Cardiac muscle cell (in vitro differentiated cells and primary cell): ENCODE results near the gene EML4. TPM values are rescaled to one million over a fixed set of nuclear protein-coding genes. Genes with fewer than 3 reads are reported as not detected.

Experiments used
- DNase-seq, 2 donors: peaks; one replicate each; pipeline versions ENCODE4 v3.0.0 to v3.0.0-alpha.2; 2010 to 2017; ENCODE audit warnings: low read depth in 1 of 2, low spot score in 1 of 2
- H3K27ac ChIP-seq: fragments of 200-600 bp; sonication (generic); 2 replicates; pipeline ENCODE4 v1.5.1; 2016
- H3K27me3 ChIP-seq: fragments of 200-600 bp; sonication (generic); 2 replicates; pipeline ENCODE4 v1.6.0; 2016; ENCODE audit warnings: control low read depth
- H3K36me3 ChIP-seq: fragments of 200-600 bp; sonication (generic); 2 replicates; pipeline ENCODE4 v1.5.1; 2016; ENCODE audit warnings: control low read depth
- H3K4me1 ChIP-seq: fragments of 200-600 bp; sonication (generic); 2 replicates; pipeline ENCODE4 v1.8.1; 2017; ENCODE audit warnings: low read depth, mild to moderate bottlenecking, mixed run types
- H3K4me3 ChIP-seq: fragments of 200-600 bp; sonication (generic); 2 replicates; pipeline ENCODE4 v1.5.1; 2016; ENCODE audit warnings: mild to moderate bottlenecking
- H3K9me3 ChIP-seq: fragments of 200-600 bp; sonication (generic); 2 replicates; pipeline ENCODE4 v1.5.1; 2017; ENCODE audit warnings: low read depth, mild to moderate bottlenecking, control low read depth
- polyA plus RNA-seq: library from polyadenylated mRNA; unstranded; fragments of >200 nt; fragmentation: Nextera tagmentation; extraction: Ambion mirVana; gene quantifications from 2 replicates; pipeline ENCODE4 v1.2.1, GENCODE V29; 2016
- total RNA-seq: library from RNA; depleted of rRNA; stranded (reverse); fragments of >200 nt; gene quantifications from 2 replicates; pipeline ENCODE4 v1.2.3, GENCODE V29; 2016
- TF ChIP-seq, protein P1 (sequence below): IDR thresholded peaks from 2 replicates; pipeline ENCODE4 v1.5.1; 2012; ENCODE audit warnings: low read depth, mild to moderate bottlenecking, low read length

Gene EML4
- total and polyA plus RNA-seq, 2 experiments from 2014 or later = 46.6 to 56.2 TPM

DNA sequence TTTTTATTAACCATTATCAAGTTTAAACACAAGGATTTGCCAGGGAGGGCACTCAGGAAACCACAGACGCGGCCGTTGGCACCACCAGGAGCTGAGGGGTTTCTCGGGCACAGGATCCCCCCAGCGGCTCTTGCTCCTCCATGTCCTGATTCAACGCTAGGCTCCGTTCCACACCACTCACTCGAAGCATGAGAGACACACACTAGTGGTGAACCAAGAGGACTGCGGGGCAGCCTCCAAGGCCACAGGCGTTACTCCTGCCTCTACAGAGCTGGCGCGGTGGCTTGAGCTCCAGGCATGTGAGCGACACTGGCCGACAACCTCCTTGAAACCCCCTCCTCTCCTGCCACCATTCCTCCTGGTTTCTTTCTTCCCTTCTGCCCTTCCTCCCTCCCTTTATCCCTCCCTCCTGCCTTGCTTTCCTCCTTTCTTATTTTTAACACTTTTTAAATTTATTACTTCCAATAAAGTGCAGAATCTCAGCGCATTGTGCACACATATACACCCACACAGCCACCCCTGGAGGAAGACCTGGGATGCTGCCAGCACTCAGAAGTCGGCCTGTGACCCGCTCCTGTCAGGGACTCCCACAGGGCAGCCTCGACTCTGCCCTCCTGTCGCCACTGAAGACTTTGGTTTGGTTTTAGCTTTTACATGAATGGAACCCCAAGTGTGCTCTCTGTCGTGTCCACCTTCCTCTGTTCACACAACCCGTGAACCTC is 170.2 kb downstream of the EML4 start:
- no peak for DNase-seq

DNA sequence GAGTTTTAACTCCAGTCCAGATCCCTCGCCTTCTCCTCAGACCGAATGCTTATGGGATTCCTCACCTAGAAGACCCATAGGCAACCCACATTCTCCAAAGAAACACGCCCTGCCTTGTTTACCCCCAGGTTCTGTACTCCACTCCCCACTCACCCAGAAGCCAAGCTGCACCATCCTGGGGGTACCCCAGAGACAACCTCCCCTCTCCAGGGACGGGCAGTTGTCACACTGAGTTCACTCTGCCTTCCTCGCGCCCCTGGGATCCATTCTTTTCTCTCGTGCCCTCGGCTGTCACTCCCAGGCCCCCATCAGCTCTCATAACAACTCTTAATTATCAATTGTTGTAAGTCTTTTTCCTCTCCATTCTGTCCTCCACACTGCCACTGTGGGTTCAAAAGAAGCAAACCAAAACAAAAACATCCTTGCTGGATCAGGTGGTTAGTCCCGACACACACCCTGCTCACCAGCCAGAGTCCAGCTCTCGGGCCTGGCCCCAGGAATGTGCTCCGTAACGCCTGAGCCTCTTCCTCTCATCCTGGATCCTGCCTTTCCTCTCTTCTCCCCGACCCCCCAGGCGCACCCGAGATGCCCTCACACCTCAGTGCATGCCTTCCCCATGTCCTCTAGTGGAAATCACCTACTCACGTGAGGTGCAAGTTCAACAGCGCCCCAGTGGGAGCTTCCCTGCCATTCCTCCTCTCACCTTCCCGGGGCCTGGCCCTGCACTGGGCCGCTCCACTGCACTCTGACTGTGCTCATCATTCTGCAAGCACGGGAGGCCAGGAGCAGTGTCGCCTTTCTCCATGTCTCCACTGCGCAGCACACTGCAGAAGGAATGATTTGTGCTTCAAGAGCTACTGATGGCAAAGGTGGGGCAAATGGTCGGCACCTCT is 171.1 kb downstream of the EML4 start:
- H3K4me3 ChIP-seq = no peak overlapping the region

More for the DNA sequence above, 170.2 kb downstream of the EML4 start:
- H3K27ac ChIP-seq = no peak overlapping the region
- H3K9me3 ChIP-seq = no peaks in the 10 kb centered on the region
- H3K27me3 ChIP-seq = no peaks in the 10 kb centered on the region
- TF ChIP-seq, protein P1, sequence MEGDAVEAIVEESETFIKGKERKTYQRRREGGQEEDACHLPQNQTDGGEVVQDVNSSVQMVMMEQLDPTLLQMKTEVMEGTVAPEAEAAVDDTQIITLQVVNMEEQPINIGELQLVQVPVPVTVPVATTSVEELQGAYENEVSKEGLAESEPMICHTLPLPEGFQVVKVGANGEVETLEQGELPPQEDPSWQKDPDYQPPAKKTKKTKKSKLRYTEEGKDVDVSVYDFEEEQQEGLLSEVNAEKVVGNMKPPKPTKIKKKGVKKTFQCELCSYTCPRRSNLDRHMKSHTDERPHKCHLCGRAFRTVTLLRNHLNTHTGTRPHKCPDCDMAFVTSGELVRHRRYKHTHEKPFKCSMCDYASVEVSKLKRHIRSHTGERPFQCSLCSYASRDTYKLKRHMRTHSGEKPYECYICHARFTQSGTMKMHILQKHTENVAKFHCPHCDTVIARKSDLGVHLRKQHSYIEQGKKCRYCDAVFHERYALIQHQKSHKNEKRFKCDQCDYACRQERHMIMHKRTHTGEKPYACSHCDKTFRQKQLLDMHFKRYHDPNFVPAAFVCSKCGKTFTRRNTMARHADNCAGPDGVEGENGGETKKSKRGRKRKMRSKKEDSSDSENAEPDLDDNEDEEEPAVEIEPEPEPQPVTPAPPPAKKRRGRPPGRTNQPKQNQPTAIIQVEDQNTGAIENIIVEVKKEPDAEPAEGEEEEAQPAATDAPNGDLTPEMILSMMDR = no peak
- peaks cover 6% of the 10 kb centered on the region for H3K36me3 ChIP-seq
- no peak overlapping the region for H3K4me3 ChIP-seq
- H3K4me1 ChIP-seq = peaks cover 9% of the 10 kb centered on the region

DNA sequence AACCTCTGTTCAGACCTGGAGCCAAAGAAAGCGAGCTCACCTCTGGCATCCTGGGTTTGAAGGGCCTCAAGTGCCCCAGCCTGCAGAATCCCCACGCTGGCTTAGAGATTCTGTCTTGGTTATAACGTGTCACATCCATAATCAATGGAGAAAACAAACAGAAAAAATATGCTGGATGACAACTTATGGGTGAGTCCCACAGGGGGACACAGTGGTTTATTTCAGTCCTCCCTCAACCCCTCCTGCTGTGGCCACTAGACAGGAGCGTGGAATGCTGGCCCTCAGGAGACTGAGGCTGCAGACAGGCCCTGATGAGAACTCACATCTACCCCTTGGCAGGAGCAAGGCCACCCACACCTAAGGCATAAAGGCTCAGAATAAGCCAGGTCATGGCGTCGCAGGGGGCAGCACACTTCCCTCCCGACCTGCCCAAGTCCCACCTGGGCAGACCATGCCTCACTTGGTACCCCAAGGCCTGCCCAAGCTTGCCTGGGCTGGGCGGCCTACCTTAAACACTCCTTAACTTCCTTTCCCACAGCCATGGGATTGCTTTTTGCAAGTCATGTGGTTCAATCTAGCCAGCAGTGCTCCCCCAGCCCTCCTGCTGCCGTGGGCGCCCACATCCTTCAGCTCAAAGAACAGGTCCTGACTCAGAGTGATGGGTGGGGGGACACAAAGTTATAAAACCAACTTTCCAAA is 171.9 kb downstream of the EML4 start:
- H3K36me3 ChIP-seq = no peaks in the 10 kb centered on the region
- peaks cover 9% of the 10 kb centered on the region for H3K4me1 ChIP-seq
- no peaks in the 10 kb centered on the region for H3K9me3 ChIP-seq
- TF ChIP-seq, protein P1 = no peak
- no peak overlapping the region for H3K27ac ChIP-seq
- no peaks in the 10 kb centered on the region for H3K27me3 ChIP-seq
- H3K4me3 ChIP-seq = no peak overlapping the region
- DNase-seq = no peak

More for the DNA sequence above, 171.1 kb downstream of the EML4 start:
- TF ChIP-seq, protein P1 = no peak
- Histone ChIP-seq H3K9me3 (no peaks in the 10 kb centered on the region), H3K36me3 (no peaks in the 10 kb centered on the region), H3K4me1 (peaks cover 9% of the 10 kb centered on the region), H3K27ac (no peak overlapping the region), H3K27me3 (no peaks in the 10 kb centered on the region)
- DNase-seq = no peak

GRCh38 chr2:42342061-42342794 is 173.1 kb downstream of the EML4 start:
- peak overlapping the region; percentile 37 for H3K27ac ChIP-seq
- TF ChIP-seq, protein P1 = no peak

GRCh38 chr2:42342795-42343241 is 173.7 kb downstream of the EML4 start:
- H3K36me3 ChIP-seq = no peaks in the 10 kb centered on the region
- peak overlapping the region; percentile 37 for H3K27ac ChIP-seq
- DNase-seq = no peak
- H3K9me3 ChIP-seq = no peaks in the 10 kb centered on the region
- peaks cover 9% of the 10 kb centered on the region for H3K4me1 ChIP-seq
- TF ChIP-seq, protein P1 = no peak
- H3K4me3 ChIP-seq = no peak overlapping the region
- H3K27me3 ChIP-seq = no peaks in the 10 kb centered on the region

More at GRCh38 chr2:42342061-42342794, 173.1 kb downstream of the EML4 start:
- DNase-seq = peak in 1 of 2 donors; percentile 82
- Histone ChIP-seq H3K9me3 (no peaks in the 10 kb centered on the region), H3K36me3 (no peaks in the 10 kb centered on the region), H3K4me3 (no peak overlapping the region), H3K27me3 (no peaks in the 10 kb centered on the region), H3K4me1 (peaks cover 9% of the 10 kb centered on the region)
